Measurements from ENCODE around the gene WDR3.
A peak's percentile ranks its signal among the peaks of the same experiment; 100 is the strongest.

Gene WDR3

GRCh38 chr1:117895482-117896114 is 33.9 kb upstream of the WDR3 start:
- peak; percentile 71 for TF ChIP-seq CTCF (IDR thresholded peaks at IDR 0.05; ENCODE audit: control extremely low read depth, extremely low read depth, low read depth, missing control alignments)
- DNase-seq (ENCODE audit: extremely low spot score) = peak; percentile 53
- ChIA-PET CTCF (interaction anchor here (0.6 to 5.2 kb wide), 41 partner anchors 11 to 833 kb away, joined by 3 to 74 read pairs (median 5); partner anchors contain the start of genes GDAP2 and WDR3), POLR2A (no interaction called here)

- TF ChIP-seq CTCF (IDR thresholded peaks at IDR 0.05; ENCODE audit: control extremely low read depth, extremely low read depth, low read depth, missing control alignments) = no peak
- CTCF ChIA-PET = interaction anchor here (1.3 to 5.2 kb wide), 6 partner anchors 10 to 829 kb away, joined by 5 to 74 read pairs (median 18); partner anchors contain the start of genes GDAP2 and WDR3
- POLR2A ChIA-PET = no interaction called here
- no peak for DNase-seq (ENCODE audit: extremely low spot score)
These were observed 32.0 kb upstream of the WDR3 start for GRCh38 chr1:117897551-117897950.

GRCh38 chr1:117899801-117900200 is 29.7 kb upstream of the WDR3 start:
- POLR2A ChIA-PET = no interaction called here
- no peak for DNase-seq (ENCODE audit: extremely low spot score)
- CTCF ChIA-PET = interaction anchor here (1.2 kb wide), 1 partner anchor 365 kb away, joined by 3 read pairs; no protein-coding TSS in a partner anchor
- TF ChIP-seq CTCF (IDR thresholded peaks at IDR 0.05; ENCODE audit: control extremely low read depth, extremely low read depth, low read depth, missing control alignments) = no peak

- ChIA-PET POLR2A (no interaction called here), CTCF (no interaction called here)
- no peak for TF ChIP-seq CTCF (IDR thresholded peaks at IDR 0.05; ENCODE audit: control extremely low read depth, extremely low read depth, low read depth, missing control alignments)
- no peak for DNase-seq (ENCODE audit: extremely low spot score)
These were observed 26.6 kb upstream of the WDR3 start for GRCh38 chr1:117902944-117903343.

GRCh38 chr1:117904485-117904884 is 25.1 kb upstream of the WDR3 start:
- POLR2A ChIA-PET = no interaction called here
- CTCF ChIA-PET = interaction anchor here (6.2 kb wide), 1 partner anchor 9 kb away, joined by 74 read pairs; no protein-coding TSS in a partner anchor

GRCh38 chr1:117905019-117905418 is 24.5 kb upstream of the WDR3 start:
- POLR2A ChIA-PET = no interaction called here
- no peak for DNase-seq (ENCODE audit: extremely low spot score)
- CTCF ChIA-PET = interaction anchor here (1.4 to 6.2 kb wide), 2 partner anchors 9 to 13 kb away, joined by 5 to 74 read pairs; no protein-coding TSS in a partner anchor
- no peak for TF ChIP-seq CTCF (IDR thresholded peaks at IDR 0.05; ENCODE audit: control extremely low read depth, extremely low read depth, low read depth, missing control alignments)

More at GRCh38 chr1:117904485-117904884, 25.1 kb upstream of the WDR3 start:
- DNase-seq (ENCODE audit: extremely low spot score) = no peak
- no peak for TF ChIP-seq CTCF (IDR thresholded peaks at IDR 0.05; ENCODE audit: control extremely low read depth, extremely low read depth, low read depth, missing control alignments)

Data from GM10248 (cell line).